ENCODE measurements around the gene TCEANC2. TPM values are rescaled to one million over a fixed set of nuclear protein-coding genes. Genes with fewer than 3 reads are reported as not detected.

TCEANC2 gene
- polyA plus RNA-seq, 4 donors: 8.1 to 11.2 (median 10.0) TPM

- DNase-seq (ENCODE audit: low read depth in 4 of 4, low spot score in 3 of 4): no peak
Measured at GRCh38 chr1:54127594-54128300, 74.3 kb downstream of the TCEANC2 start.

GRCh38 chr1:54129858-54130257 is 76.5 kb downstream of the TCEANC2 start:
- no peak for DNase-seq (ENCODE audit: low read depth in 4 of 4, low spot score in 3 of 4)

- DNase-seq (ENCODE audit: low read depth in 4 of 4, low spot score in 3 of 4): no peak
Measured at GRCh38 chr1:54131419-54131818, 78.0 kb downstream of the TCEANC2 start.

GRCh38 chr1:54132495-54132894 is 79.1 kb downstream of the TCEANC2 start:
- DNase-seq (ENCODE audit: low read depth in 4 of 4, low spot score in 3 of 4): no peak

- no peak for DNase-seq (ENCODE audit: low read depth in 4 of 4, low spot score in 3 of 4)
Measured at GRCh38 chr1:54134295-54134694, 80.9 kb downstream of the TCEANC2 start.

- no peak for DNase-seq (ENCODE audit: low read depth in 4 of 4, low spot score in 3 of 4)
Measured at GRCh38 chr1:54135436-54136120, 82.2 kb downstream of the TCEANC2 start.

GRCh38 chr1:54136269-54136896 is 83.0 kb downstream of the TCEANC2 start:
- DNase-seq (ENCODE audit: low read depth in 4 of 4, low spot score in 3 of 4): no peak

GRCh38 chr1:54136963-54137533 is 83.6 kb downstream of the TCEANC2 start:
- no peak for DNase-seq (ENCODE audit: low read depth in 4 of 4, low spot score in 3 of 4)

GRCh38 chr1:54137534-54138061 is 84.2 kb downstream of the TCEANC2 start:
- no peak for DNase-seq (ENCODE audit: low read depth in 4 of 4, low spot score in 3 of 4)

- DNase-seq (ENCODE audit: low read depth in 4 of 4, low spot score in 3 of 4): no peak
Measured at GRCh38 chr1:54138994-54139393, 85.6 kb downstream of the TCEANC2 start.

GRCh38 chr1:54139711-54140110 is 86.3 kb downstream of the TCEANC2 start:
- DNase-seq (ENCODE audit: low read depth in 4 of 4, low spot score in 3 of 4): no peak

GRCh38 chr1:54142146-54142900 is 88.9 kb downstream of the TCEANC2 start:
- DNase-seq (ENCODE audit: low read depth in 4 of 4, low spot score in 3 of 4): no peak

GRCh38 chr1:54144366-54144765 is 91.0 kb downstream of the TCEANC2 start:
- DNase-seq (ENCODE audit: low read depth in 4 of 4, low spot score in 3 of 4): no peak

GRCh38 chr1:54149734-54150133 is 96.3 kb downstream of the TCEANC2 start:
- no peak for DNase-seq (ENCODE audit: low read depth in 4 of 4, low spot score in 3 of 4)

GRCh38 chr1:54151013-54151412 is 97.6 kb downstream of the TCEANC2 start:
- no peak for DNase-seq (ENCODE audit: low read depth in 4 of 4, low spot score in 3 of 4)

- no peak for DNase-seq (ENCODE audit: low read depth in 4 of 4, low spot score in 3 of 4)
Measured at GRCh38 chr1:54152696-54153095, 99.3 kb downstream of the TCEANC2 start, which contains the start of gene CDCP2. CDCP2 (minus strand) TSS chr1:54153000; CDS start chr1:54152922, 78 bp downstream.

GRCh38 chr1:54153535-54154439 is 100.4 kb downstream of the TCEANC2 start:
- DNase-seq (ENCODE audit: low read depth in 4 of 4, low spot score in 3 of 4): no peak
